ENCODE measurements around the gene SLC66A2.

The SLC66A2 gene

DNA sequence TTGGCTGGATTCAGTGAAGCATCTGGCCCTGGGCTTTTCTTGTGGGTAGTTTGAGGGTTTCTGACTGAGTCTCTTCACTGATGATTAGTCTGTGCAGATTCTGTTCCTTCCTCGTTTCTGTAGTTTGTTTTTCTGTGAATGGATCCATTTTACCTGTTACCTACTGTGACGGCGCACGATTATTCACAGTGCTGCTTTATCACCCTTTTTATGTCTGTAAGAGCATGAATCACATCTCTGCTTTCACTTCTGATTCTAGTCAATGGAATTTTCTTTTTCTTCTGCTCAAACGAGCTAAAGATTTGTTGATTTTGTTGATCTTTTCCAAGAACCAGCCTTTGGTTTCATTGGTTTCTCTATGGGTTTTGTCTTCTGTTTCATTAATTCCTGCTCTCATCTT lies 60.8 kb downstream of the SLC66A2 start:
- DNase-seq (ENCODE audit: low read depth), result no peak
- no peak overlapping the region for H3K4me3 ChIP-seq (ENCODE audit: low read length)
- TF ChIP-seq, protein P1, sequence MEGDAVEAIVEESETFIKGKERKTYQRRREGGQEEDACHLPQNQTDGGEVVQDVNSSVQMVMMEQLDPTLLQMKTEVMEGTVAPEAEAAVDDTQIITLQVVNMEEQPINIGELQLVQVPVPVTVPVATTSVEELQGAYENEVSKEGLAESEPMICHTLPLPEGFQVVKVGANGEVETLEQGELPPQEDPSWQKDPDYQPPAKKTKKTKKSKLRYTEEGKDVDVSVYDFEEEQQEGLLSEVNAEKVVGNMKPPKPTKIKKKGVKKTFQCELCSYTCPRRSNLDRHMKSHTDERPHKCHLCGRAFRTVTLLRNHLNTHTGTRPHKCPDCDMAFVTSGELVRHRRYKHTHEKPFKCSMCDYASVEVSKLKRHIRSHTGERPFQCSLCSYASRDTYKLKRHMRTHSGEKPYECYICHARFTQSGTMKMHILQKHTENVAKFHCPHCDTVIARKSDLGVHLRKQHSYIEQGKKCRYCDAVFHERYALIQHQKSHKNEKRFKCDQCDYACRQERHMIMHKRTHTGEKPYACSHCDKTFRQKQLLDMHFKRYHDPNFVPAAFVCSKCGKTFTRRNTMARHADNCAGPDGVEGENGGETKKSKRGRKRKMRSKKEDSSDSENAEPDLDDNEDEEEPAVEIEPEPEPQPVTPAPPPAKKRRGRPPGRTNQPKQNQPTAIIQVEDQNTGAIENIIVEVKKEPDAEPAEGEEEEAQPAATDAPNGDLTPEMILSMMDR (conservative IDR thresholded peaks at IDR 0.05; ENCODE audit: low read depth, low read length), result no peak

DNA sequence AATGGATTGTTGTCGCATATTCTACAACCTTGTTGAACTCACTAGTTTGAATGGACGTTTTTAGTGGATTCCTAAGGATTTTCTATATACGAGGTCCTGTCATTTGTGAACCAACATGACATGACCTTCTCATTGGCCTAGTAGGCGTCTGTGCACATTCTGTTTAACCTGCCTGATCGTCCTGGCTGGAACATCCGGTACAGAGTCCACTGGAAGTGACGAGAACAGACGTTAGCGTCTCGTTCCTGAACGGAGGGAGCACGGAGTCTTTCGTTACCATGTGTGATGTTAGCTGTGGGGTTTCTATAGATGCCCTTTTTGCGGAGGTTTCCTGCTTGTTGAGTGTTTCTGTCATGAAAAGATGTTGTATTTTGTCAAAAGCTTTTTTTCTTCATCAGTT lies 61.9 kb downstream of the SLC66A2 start:
- DNase-seq (ENCODE audit: low read depth), result no peak
- TF ChIP-seq, protein P1 (conservative IDR thresholded peaks at IDR 0.05; ENCODE audit: low read depth, low read length), result no peak
- no peak overlapping the region for H3K4me3 ChIP-seq (ENCODE audit: low read length)

DNA sequence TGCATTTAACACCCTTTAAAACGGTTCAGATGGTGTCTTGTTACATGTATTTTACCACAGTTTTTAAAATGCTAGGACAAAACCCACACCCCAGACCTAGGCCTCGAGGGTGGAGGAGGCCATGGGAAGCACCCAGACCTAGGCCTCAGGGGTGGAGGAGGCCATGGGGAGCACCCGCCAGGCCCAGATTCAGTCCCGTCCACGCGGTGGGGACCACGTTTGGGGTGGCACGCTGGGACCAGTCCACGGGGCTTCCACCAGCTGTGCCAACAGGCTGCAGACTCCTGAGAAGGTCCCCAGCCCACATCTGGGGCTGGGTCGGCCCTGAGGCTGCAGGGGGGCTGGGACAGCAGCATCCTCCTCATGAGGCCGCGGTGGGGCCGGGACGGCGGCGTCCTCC lies 63.4 kb downstream of the SLC66A2 start:
- H3K4me3 ChIP-seq (ENCODE audit: low read length), result no peak overlapping the region
- TF ChIP-seq, protein P1 (conservative IDR thresholded peaks at IDR 0.05; ENCODE audit: low read depth, low read length), result no peak
- no peak for DNase-seq (ENCODE audit: low read depth)

DNA sequence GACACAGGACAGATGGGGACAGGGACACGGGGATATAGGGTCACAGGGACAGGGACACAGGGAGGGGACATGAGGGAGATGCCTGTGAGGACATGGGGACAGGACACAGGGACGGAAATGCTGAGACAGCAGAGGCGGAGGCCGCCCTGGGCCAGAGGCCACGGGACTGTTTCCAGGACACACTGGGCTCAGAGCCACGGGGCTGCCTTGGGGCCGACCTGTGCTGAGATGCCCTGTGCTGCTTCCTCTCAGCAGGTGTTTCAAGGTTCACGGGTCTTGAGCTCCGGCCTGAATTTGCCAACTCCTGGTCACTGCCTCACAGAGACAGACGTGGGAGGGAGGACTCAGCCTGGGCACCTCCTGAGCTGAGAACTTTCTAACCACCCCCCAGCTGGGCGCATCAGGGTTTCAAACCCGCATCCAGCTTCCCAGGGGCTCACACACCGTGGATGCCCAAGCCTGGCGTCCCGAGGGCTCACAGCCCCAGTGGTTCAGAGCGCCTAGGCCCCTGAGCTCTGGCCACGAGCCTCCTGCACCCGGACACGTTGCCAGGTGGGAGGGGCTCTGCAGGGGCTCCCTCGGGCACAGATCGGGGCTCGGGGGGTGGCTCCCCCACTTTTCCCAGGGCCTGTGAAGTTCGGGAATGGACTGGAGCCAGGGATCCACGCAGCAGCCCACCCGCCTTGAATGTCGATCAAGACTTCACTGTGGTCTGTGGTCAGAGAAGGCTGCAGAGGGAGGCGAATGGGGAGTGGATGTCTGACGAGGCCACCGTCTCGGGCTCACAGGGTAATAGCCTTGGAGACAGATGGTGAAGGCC lies 64.1 kb downstream of the SLC66A2 start:
- TF ChIP-seq, protein P1 (conservative IDR thresholded peaks at IDR 0.05; ENCODE audit: low read depth, low read length), result no peak
- DNase-seq (ENCODE audit: low read depth), result no peak
- no peak overlapping the region for H3K4me3 ChIP-seq (ENCODE audit: low read length)

DNA sequence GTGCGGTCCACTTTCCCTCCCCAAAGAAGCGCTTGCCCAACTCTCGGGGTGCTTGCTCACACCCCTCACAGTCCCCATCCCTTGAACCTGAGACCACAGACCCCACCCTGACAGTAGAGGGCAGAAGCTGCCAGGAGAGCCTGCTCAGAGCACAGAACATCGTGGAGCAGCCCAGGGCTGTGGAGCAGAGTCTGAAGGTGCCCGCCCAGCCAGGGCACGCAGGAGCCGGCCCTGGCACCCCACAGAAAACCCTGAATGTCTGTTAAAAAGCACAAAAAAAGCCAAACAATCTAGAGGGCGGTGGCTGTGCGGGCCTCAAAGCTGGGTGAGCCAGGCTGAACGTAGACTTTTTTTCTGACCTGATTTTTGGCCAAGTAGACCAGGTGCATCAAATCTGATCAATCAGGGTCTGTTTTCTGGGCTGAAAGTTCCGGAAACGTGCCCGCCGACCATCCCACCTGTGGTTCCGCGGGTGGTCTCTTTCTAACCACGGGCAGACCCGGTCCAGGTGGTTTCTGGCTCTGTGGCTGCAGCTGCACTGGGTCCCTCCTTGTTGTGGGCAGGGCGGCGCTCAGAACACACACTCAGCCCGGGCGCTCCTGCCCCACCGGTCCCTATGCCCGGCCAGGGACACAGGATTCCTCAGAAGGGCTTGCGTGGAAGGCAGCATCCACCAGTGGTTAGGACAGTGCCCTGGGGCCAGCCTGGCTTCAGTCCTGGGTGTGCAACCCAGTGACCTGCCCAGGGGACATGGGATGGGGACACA lies 66.3 kb downstream of the SLC66A2 start:
- no peak overlapping the region for H3K4me3 ChIP-seq (ENCODE audit: low read length)
- TF ChIP-seq, protein P1 (conservative IDR thresholded peaks at IDR 0.05; ENCODE audit: low read depth, low read length), result no peak
- DNase-seq (ENCODE audit: low read depth), result no peak

DNA sequence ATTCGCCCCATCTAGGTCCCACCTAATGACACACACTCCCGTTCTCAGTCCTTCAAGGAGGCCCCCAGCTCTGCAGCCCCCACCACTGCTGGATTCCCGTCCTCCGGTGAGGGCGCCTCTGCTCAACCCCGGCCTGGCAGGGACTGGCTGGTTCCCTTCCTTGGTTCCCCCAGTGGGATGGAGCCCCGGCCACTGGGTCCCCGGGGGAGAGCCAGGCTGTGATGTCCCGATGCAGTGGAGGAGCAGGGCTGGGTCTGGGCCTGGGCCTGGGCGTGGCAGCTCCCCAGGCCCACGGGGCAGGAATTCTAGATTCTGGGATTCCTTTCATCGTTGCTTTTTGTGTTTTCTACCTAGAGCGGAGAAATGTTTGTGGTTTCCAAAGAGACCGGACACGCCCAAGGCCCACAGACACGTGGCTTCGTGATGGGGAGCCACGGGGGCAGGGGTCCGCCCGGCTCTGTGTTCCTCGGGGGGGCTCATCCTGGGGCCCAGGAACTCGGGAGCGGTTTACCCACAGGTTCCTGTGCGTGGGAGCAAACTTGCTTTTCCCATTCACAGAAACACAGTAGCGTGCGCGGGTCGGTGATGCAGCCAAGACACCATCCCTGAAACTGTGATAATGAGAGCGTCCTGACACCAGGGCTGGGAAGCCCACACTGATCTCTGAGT lies 67.0 kb downstream of the SLC66A2 start:
- no peak for DNase-seq (ENCODE audit: low read depth)
- TF ChIP-seq, protein P1 (conservative IDR thresholded peaks at IDR 0.05; ENCODE audit: low read depth, low read length), result no peak
- H3K4me3 ChIP-seq (ENCODE audit: low read length), result no peak overlapping the region

Data from retinal pigment epithelial cell (primary cell).